ENCODE measurements around the gene RHO.

RHO gene

GRCh38 chr3:129520960-129521359 lies 7.5 kb upstream of the RHO start:
- no peak for DNase-seq (ENCODE audit: low spot score)

DNA sequence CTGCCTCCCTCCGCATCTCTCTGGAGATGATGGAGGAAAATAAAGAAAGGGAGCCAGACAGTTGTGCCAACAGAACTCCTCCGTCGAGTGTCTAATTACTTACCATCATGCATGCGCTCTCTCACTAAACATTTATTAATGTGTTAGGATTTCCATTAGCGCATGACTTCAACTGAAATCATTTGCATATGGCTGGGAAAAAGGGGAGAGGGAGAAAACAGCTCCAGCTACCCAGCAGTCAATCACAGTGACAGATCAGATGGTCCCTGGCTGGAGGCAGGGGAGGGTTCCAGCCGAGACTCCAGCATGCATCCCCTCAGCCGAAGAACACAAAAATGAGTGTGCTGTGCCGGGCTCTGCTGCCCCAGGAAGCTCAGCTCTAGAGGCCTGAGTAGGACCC lies 6.8 kb upstream of the RHO start:
- no peak for DNase-seq (ENCODE audit: low spot score)

DNA sequence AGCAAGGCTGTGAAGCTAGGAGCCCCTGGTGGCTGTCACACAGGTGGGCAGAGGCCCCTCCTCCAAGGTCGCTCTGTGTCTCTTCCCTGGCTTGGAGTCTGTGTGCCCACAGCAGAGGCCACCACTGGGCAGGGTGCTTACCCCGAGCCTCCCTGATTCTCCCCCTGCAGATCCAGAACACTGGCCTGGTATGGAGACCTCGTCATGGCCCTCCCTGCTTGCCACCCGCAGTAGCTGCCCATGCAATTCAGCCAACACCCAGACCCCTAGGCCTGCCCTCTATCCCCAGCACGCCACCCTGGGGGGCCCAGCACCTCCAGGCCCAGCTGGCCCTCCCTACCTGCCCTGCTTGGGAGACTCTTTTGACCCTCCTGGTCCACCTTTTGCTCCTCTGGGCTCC lies 5.5 kb upstream of the RHO start:
- DNase-seq (ENCODE audit: low spot score), result no peak

GRCh38 chr3:129524081-129524480 lies 4.4 kb upstream of the RHO start:
- no peak for DNase-seq (ENCODE audit: low spot score)

- DNase-seq (ENCODE audit: low spot score), result peak; percentile 62
Measured at GRCh38 chr3:129525341-129525968, 3.0 kb upstream of the RHO start.

GRCh38 chr3:129526121-129526900 lies 2.1 kb upstream of the RHO start:
- no peak for DNase-seq (ENCODE audit: low spot score)

- DNase-seq (ENCODE audit: low spot score), result no peak
Measured at GRCh38 chr3:129527262-129527661, 1.2 kb upstream of the RHO start.

DNA sequence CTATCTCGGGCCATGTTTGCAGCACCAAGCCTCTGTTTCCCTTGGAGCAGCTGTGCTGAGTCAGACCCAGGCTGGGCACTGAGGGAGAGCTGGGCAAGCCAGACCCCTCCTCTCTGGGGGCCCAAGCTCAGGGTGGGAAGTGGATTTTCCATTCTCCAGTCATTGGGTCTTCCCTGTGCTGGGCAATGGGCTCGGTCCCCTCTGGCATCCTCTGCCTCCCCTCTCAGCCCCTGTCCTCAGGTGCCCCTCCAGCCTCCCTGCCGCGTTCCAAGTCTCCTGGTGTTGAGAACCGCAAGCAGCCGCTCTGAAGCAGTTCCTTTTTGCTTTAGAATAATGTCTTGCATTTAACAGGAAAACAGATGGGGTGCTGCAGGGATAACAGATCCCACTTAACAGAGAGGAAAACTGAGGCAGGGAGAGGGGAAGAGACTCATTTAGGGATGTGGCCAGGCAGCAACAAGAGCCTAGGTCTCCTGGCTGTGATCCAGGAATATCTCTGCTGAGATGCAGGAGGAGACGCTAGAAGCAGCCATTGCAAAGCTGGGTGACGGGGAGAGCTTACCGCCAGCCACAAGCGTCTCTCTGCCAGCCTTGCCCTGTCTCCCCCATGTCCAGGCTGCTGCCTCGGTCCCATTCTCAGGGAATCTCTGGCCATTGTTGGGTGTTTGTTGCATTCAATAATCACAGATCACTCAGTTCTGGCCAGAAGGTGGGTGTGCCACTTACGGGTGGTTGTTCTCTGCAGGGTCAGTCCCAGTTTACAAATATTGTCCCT lies 1.2 kb downstream of the RHO start:
- no peak for DNase-seq (ENCODE audit: low spot score)

GRCh38 chr3:129530251-129530791 lies 1.9 kb downstream of the RHO start:
- DNase-seq (ENCODE audit: low spot score), result peak; percentile 91

GRCh38 chr3:129530821-129531220 lies 2.4 kb downstream of the RHO start:
- no peak for DNase-seq (ENCODE audit: low spot score)

GRCh38 chr3:129531699-129532098 lies 3.3 kb downstream of the RHO start:
- DNase-seq (ENCODE audit: low spot score), result no peak

GRCh38 chr3:129532261-129532660 lies 3.8 kb downstream of the RHO start:
- DNase-seq (ENCODE audit: low spot score), result no peak

GRCh38 chr3:129533406-129533805 lies 5.0 kb downstream of the RHO start:
- DNase-seq (ENCODE audit: low spot score), result no peak

DNA sequence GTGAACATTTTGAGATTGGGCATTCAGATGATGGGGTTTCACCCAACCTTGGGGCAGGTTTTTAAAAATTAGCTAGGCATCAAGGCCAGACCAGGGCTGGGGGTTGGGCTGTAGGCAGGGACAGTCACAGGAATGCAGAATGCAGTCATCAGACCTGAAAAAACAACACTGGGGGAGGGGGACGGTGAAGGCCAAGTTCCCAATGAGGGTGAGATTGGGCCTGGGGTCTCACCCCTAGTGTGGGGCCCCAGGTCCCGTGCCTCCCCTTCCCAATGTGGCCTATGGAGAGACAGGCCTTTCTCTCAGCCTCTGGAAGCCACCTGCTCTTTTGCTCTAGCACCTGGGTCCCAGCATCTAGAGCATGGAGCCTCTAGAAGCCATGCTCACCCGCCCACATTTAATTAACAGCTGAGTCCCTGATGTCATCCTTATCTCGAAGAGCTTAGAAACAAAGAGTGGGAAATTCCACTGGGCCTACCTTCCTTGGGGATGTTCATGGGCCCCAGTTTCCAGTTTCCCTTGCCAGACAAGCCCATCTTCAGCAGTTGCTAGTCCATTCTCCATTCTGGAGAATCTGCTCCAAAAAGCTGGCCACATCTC lies 6.1 kb downstream of the RHO start:
- DNase-seq (ENCODE audit: low spot score), result no peak

DNA sequence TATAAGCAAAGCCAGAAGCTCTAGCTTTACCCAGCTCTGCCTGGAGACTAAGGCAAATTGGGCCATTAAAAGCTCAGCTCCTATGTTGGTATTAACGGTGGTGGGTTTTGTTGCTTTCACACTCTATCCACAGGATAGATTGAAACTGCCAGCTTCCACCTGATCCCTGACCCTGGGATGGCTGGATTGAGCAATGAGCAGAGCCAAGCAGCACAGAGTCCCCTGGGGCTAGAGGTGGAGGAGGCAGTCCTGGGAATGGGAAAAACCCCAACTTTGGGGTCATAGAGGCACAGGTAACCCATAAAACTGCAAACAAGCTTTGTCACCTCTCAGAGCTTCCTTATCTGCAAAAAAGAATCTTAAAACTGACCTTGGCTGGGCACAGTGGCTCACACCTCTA lies 6.6 kb downstream of the RHO start:
- DNase-seq (ENCODE audit: low spot score), result no peak

DNA sequence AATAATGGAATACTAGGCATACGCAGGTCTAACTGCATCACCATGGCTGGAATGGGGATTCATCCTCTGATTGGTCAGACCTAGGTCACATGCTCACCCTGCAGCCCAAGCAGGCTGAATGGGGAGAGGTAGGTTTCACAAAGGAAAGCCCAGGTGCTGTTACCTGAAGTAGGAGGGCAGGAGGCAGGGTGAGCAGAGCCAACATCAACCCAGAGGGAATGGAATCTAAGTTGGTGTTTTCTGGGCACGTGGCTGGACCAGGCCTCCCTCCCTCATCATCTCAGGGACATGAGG lies 7.9 kb downstream of the RHO start:
- no peak for DNase-seq (ENCODE audit: low spot score)

GRCh38 chr3:129536804-129537203 lies 8.4 kb downstream of the RHO start:
- DNase-seq (ENCODE audit: low spot score), result no peak

- no peak for DNase-seq (ENCODE audit: low spot score)
Measured at GRCh38 chr3:129539206-129539605, 10.8 kb downstream of the RHO start.

- no peak for DNase-seq (ENCODE audit: low spot score)
Measured at GRCh38 chr3:129540776-129541516, 12.5 kb downstream of the RHO start.

DNA sequence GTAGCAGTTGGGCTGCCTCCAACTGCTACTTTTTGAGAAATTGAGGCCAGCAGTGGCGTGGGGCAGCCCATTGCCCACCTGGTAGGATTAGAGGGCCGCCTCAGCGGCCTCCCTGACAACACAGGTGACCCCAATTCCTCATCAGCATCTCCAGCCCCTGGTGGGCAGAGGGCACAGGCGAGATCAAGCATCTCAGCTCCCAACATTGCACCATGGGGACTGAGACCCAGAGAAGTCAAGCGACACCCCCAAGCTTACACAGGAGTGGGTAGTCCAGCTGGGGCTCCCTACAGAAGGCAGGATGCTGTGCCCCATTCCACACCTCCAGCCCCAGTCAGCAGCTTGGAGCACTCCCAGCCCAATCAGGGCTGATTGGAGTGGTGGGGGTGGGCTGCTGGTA lies 14.3 kb downstream of the RHO start:
- no peak for DNase-seq (ENCODE audit: low spot score)

DNA sequence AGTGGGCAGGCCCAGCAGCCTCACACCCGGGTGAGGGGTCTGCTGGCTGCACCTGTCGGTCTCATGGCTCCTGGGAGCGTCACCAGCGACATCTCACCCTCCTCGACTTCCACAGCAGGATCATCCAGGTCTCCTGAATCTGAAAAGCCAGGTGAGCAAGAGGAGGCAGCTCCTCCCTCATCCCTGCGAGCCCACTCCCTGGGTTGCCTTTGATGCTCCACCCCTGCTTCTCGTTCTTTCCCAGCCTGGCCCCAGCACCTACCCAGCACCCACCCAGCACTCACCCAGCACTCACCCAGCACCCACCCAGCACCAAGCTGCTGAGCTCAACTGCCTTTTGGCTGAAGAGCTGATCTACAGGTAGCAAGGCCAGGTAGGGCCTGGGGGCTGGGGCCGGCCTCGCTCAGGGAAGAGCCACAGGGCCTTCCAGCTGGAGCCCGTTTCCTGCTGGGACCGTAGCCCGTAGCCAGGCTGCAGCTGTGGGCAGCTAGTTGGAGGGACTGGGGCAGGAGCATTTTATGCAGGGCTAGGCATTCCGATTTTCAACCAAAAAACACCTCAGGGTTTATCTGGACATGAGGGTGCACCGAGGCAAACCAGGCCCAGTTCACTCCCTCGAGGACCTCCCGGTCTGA lies 14.8 kb downstream of the RHO start, which contains the start of gene H1-8:
H1-8 (plus strand) TSS at position 20 of the 635 bp plus-strand sequence; CDS start at position 64, 44 bp downstream.
- no peak for DNase-seq (ENCODE audit: low spot score)
